ENCODE measurements around the gene PHAF1. TPM values are rescaled to one million over a fixed set of nuclear protein-coding genes. Genes with fewer than 3 reads are reported as not detected.

Gene PHAF1
- total and polyA plus RNA-seq, 4 donors = 26.6 to 42.4 (median 28.4) TPM

- H3K4me1 ChIP-seq (ENCODE audit: control insufficient read depth in 4 of 4, insufficient read depth in 4 of 4, low read length in 3 of 4) = no peaks in the 10 kb centered on the region
- WGBS = 98% methylated on average over 4 of the region's 4 CpGs
- TF ChIP-seq REST (IDR thresholded peaks at IDR 0.05) (no peak), SP1 (IDR thresholded peaks at IDR 0.05) (no peak), YY1 (IDR thresholded peaks at IDR 0.05) (no peak)
- DNase-seq (ENCODE audit: low spot score) = no peak
- H3K36me3 ChIP-seq (ENCODE audit: control insufficient read depth in 4 of 4, insufficient read depth in 3 of 4, low read depth in 1 of 4, low read length in 3 of 4) = peaks cover 4 to 27% (median 18%) of the 10 kb centered on the region in 4 donors
- H3K9ac ChIP-seq (ENCODE audit: low read depth in 1 of 2, low read length in 2 of 2) = no peak overlapping the region
- no peaks in the 10 kb centered on the region for H3K9me3 ChIP-seq (ENCODE audit: control insufficient read depth in 4 of 4, low read length in 3 of 4)
- no peaks in the 10 kb centered on the region for H3K27me3 ChIP-seq (ENCODE audit: control insufficient read depth in 4 of 4, insufficient read depth in 4 of 4, low read length in 3 of 4)
- H3K27ac ChIP-seq (ENCODE audit: low read depth in 1 of 2, low read length in 2 of 2) = no peak overlapping the region
- H3K4me3 ChIP-seq (ENCODE audit: low read depth in 1 of 3, low read length in 3 of 3) = no peak overlapping the region
Measured at GRCh38 chr16:67071476-67072048, 38.2 kb upstream of the PHAF1 start.

- no peaks in the 10 kb centered on the region for H3K27me3 ChIP-seq (ENCODE audit: control insufficient read depth in 4 of 4, insufficient read depth in 4 of 4, low read length in 3 of 4)
- H3K4me3 ChIP-seq (ENCODE audit: low read depth in 1 of 3, low read length in 3 of 3) = no peak overlapping the region
- H3K36me3 ChIP-seq (ENCODE audit: control insufficient read depth in 4 of 4, insufficient read depth in 3 of 4, low read depth in 1 of 4, low read length in 3 of 4) = peaks cover 3 to 12% (median 6%) of the 10 kb centered on the region in 4 donors
- H3K9ac ChIP-seq (ENCODE audit: low read depth in 1 of 2, low read length in 2 of 2) = no peak overlapping the region
- no peaks in the 10 kb centered on the region for H3K9me3 ChIP-seq (ENCODE audit: control insufficient read depth in 4 of 4, low read length in 3 of 4)
- H3K4me1 ChIP-seq (ENCODE audit: control insufficient read depth in 4 of 4, insufficient read depth in 4 of 4, low read length in 3 of 4) = no peaks in the 10 kb centered on the region
- WGBS = 99% methylated on average over 2 of the region's 2 CpGs
- no peak overlapping the region for H3K27ac ChIP-seq (ENCODE audit: low read depth in 1 of 2, low read length in 2 of 2)
- TF ChIP-seq FOXA1 (IDR thresholded peaks at IDR 0.05) = no peak
- no peak for TF ChIP-seq MAX (IDR thresholded peaks at IDR 0.05)
- DNase-seq (ENCODE audit: low spot score) = no peak
Measured at GRCh38 chr16:67075331-67075730, 34.4 kb upstream of the PHAF1 start.

- Histone ChIP-seq H3K9me3 (ENCODE audit: control insufficient read depth in 4 of 4, low read length in 3 of 4) (no peaks in the 10 kb centered on the region), H3K4me1 (ENCODE audit: control insufficient read depth in 4 of 4, insufficient read depth in 4 of 4, low read length in 3 of 4) (no peaks in the 10 kb centered on the region), H3K27ac (ENCODE audit: low read depth in 1 of 2, low read length in 2 of 2) (no peak overlapping the region), H3K36me3 (ENCODE audit: control insufficient read depth in 4 of 4, insufficient read depth in 3 of 4, low read depth in 1 of 4, low read length in 3 of 4) (peaks cover 3 to 7% (median 6%) of the 10 kb centered on the region in 4 donors), H3K9ac (ENCODE audit: low read depth in 1 of 2, low read length in 2 of 2) (no peak overlapping the region), H3K27me3 (ENCODE audit: control insufficient read depth in 4 of 4, insufficient read depth in 4 of 4, low read length in 3 of 4) (no peaks in the 10 kb centered on the region), H3K4me3 (ENCODE audit: low read depth in 1 of 3, low read length in 3 of 3) (no peak overlapping the region)
- DNase-seq (ENCODE audit: low spot score) = no peak
- no peak for TF ChIP-seq REST (IDR thresholded peaks at IDR 0.05)
- no peak for TF ChIP-seq RXRA (IDR thresholded peaks at IDR 0.05)
- no peak for TF ChIP-seq FOXA2 (IDR thresholded peaks at IDR 0.05)
- WGBS = 95% methylated on average over 4 of the region's 4 CpGs
Measured at GRCh38 chr16:67077871-67078270, 31.9 kb upstream of the PHAF1 start.
